Fibroblast of pulmonary artery (primary cell): ENCODE data around the gene PIAS1.

Source experiments
- DNase-seq: peaks from one replicate; pipeline ENCODE4 v3.0.0-alpha.2; 2010; ENCODE audit warnings: low read depth
- H3K4me3 ChIP-seq: replicated peaks from 2 replicates; pipeline ENCODE4 v1.5.1; 2011; ENCODE audit warnings: low read depth, mild to moderate bottlenecking, control low read depth, low read length, moderate library complexity
- TF ChIP-seq, protein P1 (sequence below): IDR thresholded peaks from 2 replicates; pipeline ENCODE4 v1.5.1; 2011; ENCODE audit warnings: mild to moderate bottlenecking, control low read depth, low read length, inconsistent platforms; ENCODE audit errors: missing control alignments

The PIAS1 gene

DNA sequence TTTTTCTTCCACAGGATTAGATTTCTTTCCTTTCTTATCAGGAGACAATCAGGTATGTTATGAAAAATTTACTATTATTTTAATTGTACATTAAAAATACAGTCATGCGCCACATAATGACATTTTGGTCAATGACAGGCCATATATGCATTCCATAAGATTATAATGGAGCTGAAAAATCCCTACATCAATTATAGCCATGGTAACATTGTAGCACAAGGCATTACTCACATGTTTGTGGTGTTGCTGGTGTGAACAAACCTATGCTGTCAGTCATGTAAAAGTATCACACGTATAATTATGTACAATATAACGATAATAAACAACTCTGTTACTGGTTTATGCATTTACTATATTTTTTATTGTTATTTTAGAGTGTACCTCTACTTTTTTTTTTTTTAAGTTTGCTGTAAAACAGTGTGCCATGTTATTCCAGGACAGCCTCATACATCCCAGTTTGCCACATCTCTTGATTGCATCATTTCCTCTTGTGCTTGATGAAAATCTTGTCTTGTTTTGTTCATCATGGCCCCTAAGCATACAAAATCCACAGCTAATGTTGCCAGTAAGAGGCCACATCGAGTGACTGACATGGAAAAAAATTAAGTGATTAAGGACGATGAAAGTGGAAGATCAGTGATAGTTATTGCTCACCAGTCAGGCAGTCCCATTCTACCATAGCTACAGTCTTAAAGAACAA, 129.7 kb downstream of the PIAS1 start:
- peak; percentile 77 for DNase-seq
- H3K4me3 ChIP-seq = no peak overlapping the region
- TF ChIP-seq, protein P1, sequence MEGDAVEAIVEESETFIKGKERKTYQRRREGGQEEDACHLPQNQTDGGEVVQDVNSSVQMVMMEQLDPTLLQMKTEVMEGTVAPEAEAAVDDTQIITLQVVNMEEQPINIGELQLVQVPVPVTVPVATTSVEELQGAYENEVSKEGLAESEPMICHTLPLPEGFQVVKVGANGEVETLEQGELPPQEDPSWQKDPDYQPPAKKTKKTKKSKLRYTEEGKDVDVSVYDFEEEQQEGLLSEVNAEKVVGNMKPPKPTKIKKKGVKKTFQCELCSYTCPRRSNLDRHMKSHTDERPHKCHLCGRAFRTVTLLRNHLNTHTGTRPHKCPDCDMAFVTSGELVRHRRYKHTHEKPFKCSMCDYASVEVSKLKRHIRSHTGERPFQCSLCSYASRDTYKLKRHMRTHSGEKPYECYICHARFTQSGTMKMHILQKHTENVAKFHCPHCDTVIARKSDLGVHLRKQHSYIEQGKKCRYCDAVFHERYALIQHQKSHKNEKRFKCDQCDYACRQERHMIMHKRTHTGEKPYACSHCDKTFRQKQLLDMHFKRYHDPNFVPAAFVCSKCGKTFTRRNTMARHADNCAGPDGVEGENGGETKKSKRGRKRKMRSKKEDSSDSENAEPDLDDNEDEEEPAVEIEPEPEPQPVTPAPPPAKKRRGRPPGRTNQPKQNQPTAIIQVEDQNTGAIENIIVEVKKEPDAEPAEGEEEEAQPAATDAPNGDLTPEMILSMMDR = no peak

DNA sequence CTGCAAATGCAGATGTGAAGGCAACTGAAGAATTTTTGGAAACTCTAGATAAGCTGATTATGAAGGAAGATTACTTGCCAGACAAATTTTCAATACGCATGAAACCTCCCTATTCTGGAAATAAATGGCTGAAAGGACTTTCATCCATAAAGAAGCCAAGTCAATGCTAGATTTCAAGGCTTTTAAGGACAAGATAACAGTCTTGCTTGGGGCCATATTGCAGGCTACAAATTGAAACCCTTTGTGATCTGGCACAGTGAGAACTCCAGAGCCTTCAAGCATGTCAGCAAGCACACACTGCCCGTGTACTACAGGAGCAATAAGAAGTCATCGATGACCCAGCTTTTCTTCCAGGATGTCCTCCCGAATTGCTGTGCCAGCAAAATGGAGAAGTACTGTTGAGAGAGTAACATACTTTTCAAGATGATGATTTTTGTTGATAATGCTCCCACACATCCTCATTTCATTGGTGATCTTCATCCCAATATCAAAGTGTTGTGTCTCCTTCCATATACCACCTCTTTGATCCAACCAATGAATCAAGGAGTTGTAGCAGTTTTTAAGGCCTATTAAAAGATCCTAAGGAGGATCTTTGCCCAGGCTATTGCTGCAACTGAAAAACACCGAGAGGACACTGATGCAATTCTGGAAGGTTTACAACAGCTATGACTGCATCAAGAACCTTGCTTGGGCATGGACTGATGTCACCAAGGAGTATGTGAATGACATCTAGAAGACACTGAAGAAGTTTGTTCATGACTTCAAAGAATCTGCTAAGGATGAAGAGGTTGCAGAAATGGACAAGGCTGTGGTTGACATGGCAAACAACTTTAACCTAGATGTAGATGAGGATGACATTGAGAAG, 130.7 kb downstream of the PIAS1 start:
- TF ChIP-seq, protein P1 = no peak
- no peak overlapping the region for H3K4me3 ChIP-seq
- DNase-seq = no peak

GRCh38 chr15:68186671-68187397, 132.7 kb downstream of the PIAS1 start:
- peak overlapping the region; percentile 32 for H3K4me3 ChIP-seq
- peak; percentile 77 for DNase-seq
- TF ChIP-seq, protein P1 = no peak

DNA sequence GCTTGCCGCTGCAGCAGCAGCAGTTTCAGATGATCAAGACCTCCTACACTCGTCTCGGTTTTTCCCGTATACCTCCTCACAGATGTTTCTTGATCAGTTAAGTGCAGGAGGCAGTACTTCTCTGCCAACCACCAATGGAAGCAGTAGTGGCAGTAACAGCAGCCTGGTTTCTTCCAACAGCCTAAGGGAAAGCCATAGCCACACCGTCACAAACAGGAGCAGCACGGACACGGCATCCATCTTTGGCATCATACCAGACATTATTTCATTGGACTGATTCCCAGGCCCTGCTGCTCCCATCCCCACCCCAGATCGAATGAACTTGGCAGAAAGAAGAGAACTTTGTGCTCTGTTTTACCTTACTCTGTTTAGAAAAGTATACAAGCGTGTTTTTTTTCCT, 133.4 kb downstream of the PIAS1 start:
- peak; percentile 93 for DNase-seq
- TF ChIP-seq, protein P1 = no peak
- peak overlapping the region; percentile 32 for H3K4me3 ChIP-seq

- H3K4me3 ChIP-seq = no peak overlapping the region
- TF ChIP-seq, protein P1 = no peak
- no peak for DNase-seq
These were observed 134.5 kb downstream of the PIAS1 start for GRCh38 chr15:68188647-68189046.

GRCh38 chr15:68190048-68190447, 135.9 kb downstream of the PIAS1 start:
- TF ChIP-seq, protein P1 = no peak
- no peak overlapping the region for H3K4me3 ChIP-seq
- no peak for DNase-seq
